Nephron progenitor cell (in vitro differentiated cells): ENCODE results near the gene FAM151A.

ENCODE experiments used
- DNase-seq: peaks from one replicate; pipeline ENCODE4 v3.0.0; 2021
- H3K27ac Mint-ChIP-seq: 2 replicates; pipeline ENCODE4 v1.8.0; 2021; ENCODE audit warnings: mild to moderate bottlenecking, moderate library complexity, mixed read lengths
- H3K27me3 Mint-ChIP-seq: 2 replicates; pipeline ENCODE4 v1.8.0; 2021; ENCODE audit warnings: mild to moderate bottlenecking, low read depth, mixed read lengths; ENCODE audit not compliant: poor library complexity
- H3K36me3 Mint-ChIP-seq: 2 replicates; pipeline ENCODE4 v1.8.0; 2021; ENCODE audit warnings: low read depth, mixed read lengths
- H3K4me1 Mint-ChIP-seq: 2 replicates; pipeline ENCODE4 v1.8.0; 2021; ENCODE audit warnings: mixed read lengths
- H3K4me3 Mint-ChIP-seq: 2 replicates; pipeline ENCODE4 v1.8.0; 2021; ENCODE audit warnings: mild to moderate bottlenecking, moderate library complexity, mixed read lengths
- H3K9me3 Mint-ChIP-seq: 2 replicates; pipeline ENCODE4 v1.8.0; 2021; ENCODE audit warnings: mild to moderate bottlenecking, moderate library complexity, mixed read lengths
- CTCF ChIP-seq: fragments of 200-600 bp; sonication (generic); IDR thresholded peaks from 2 replicates; pipeline ENCODE4 v1.5.0; 2021; ENCODE audit warnings: antibody characterized with exemption

Gene FAM151A

GRCh38 chr1:54597455-54598030 lies 25.8 kb downstream of the FAM151A start:
- no peak for TF ChIP-seq CTCF
- Mint-ChIP-seq H3K4me3 (no peak overlapping the region), H3K27me3 (peaks cover 11% of the 10 kb centered on the region), H3K4me1 (peaks cover 41% of the 10 kb centered on the region), H3K9me3 (no peaks in the 10 kb centered on the region), H3K36me3 (no peaks in the 10 kb centered on the region), H3K27ac (no peak overlapping the region)
- no peak for DNase-seq

- Mint-ChIP-seq H3K4me1 (peaks cover 40% of the 10 kb centered on the region), H3K27me3 (peaks cover 11% of the 10 kb centered on the region), H3K36me3 (no peaks in the 10 kb centered on the region), H3K9me3 (no peaks in the 10 kb centered on the region), H3K4me3 (no peak overlapping the region), H3K27ac (no peak overlapping the region)
- no peak for TF ChIP-seq CTCF
- DNase-seq = no peak
Measured at GRCh38 chr1:54596756-54597155, 26.6 kb downstream of the FAM151A start.

- no peak overlapping the region for H3K4me3 Mint-ChIP-seq
- TF ChIP-seq CTCF = no peak
- H3K36me3 Mint-ChIP-seq = no peaks in the 10 kb centered on the region
- no peaks in the 10 kb centered on the region for H3K9me3 Mint-ChIP-seq
- H3K27me3 Mint-ChIP-seq = peaks cover 9% of the 10 kb centered on the region
- DNase-seq = no peak
- H3K27ac Mint-ChIP-seq = peak overlapping the region; percentile 45
- H3K4me1 Mint-ChIP-seq = peaks cover 36% of the 10 kb centered on the region
Measured at GRCh38 chr1:54595956-54596498, 27.3 kb downstream of the FAM151A start.

- Mint-ChIP-seq H3K36me3 (no peaks in the 10 kb centered on the region), H3K27ac (no peak overlapping the region), H3K27me3 (peaks cover 7% of the 10 kb centered on the region), H3K4me1 (peaks cover 32% of the 10 kb centered on the region), H3K9me3 (no peaks in the 10 kb centered on the region), H3K4me3 (no peak overlapping the region)
- no peak for TF ChIP-seq CTCF
- no peak for DNase-seq
Measured at GRCh38 chr1:54594463-54594862, 28.9 kb downstream of the FAM151A start.

- no peak overlapping the region for H3K27ac Mint-ChIP-seq
Measured at GRCh38 chr1:54593571-54594160, 29.7 kb downstream of the FAM151A start.

More at GRCh38 chr1:54593571-54594160, 29.7 kb downstream of the FAM151A start:
- peaks cover 8% of the 10 kb centered on the region for H3K27me3 Mint-ChIP-seq
- peaks cover 31% of the 10 kb centered on the region for H3K4me1 Mint-ChIP-seq
- no peak for TF ChIP-seq CTCF
- H3K9me3 Mint-ChIP-seq = no peaks in the 10 kb centered on the region
- no peak overlapping the region for H3K4me3 Mint-ChIP-seq
- DNase-seq = no peak
- no peaks in the 10 kb centered on the region for H3K36me3 Mint-ChIP-seq
